ENCODE data around the gene LPO. TPM values are rescaled to one million over a fixed set of nuclear protein-coding genes. Genes with fewer than 3 reads are reported as not detected.

Gene LPO
- total and polyA plus RNA-seq, 4 donors, result 0.15 to 0.26 TPM; not detected in 2

- no peak overlapping the region for H3K9ac ChIP-seq (ENCODE audit: insufficient read depth in 1 of 2, low read length in 2 of 2)
- DNase-seq (no peak), ATAC-seq (ENCODE audit: insufficient read depth, low FRiP score) (no peak)
- no peaks in the 10 kb centered on the region for H3K4me1 ChIP-seq (ENCODE audit: control insufficient read depth in 5 of 5, insufficient read depth in 5 of 5, low read length in 5 of 5)
- peaks cover 0 to 3% (median 0%) of the 10 kb centered on the region in 3 donors for H3K27me3 ChIP-seq (ENCODE audit: control insufficient read depth in 3 of 3, insufficient read depth in 3 of 3, low read length in 2 of 3)
- H3K27ac ChIP-seq (ENCODE audit: low read depth in 1 of 2, low read length in 1 of 2), result no peak overlapping the region
- no peak for TF ChIP-seq CTCF (IDR thresholded peaks at IDR 0.05; ENCODE audit: control extremely low read depth, extremely low read depth)
- no peaks in the 10 kb centered on the region for H3K36me3 ChIP-seq (ENCODE audit: control insufficient read depth in 4 of 4, insufficient read depth in 4 of 4, low read length in 4 of 4)
- H3K4me3 ChIP-seq, result no peak overlapping the region
- H3K9me3 ChIP-seq (ENCODE audit: control insufficient read depth in 4 of 4, insufficient read depth in 3 of 4, low read length in 3 of 4), result no peaks in the 10 kb centered on the region
- 53 to 75% methylated on average over 12 of the region's 12 CpGs for WGBS, 2 donors
These were observed 34.2 kb downstream of the LPO start for GRCh38 chr17:58272367-58273280.

- peaks cover 0 to 4% (median 0%) of the 10 kb centered on the region in 5 donors for H3K4me1 ChIP-seq (ENCODE audit: control insufficient read depth in 5 of 5, insufficient read depth in 5 of 5, low read length in 5 of 5)
- 44 to 71% methylated on average over 15 of the region's 15 CpGs for whole genome bisulfite sequencing, 2 donors
- H3K9ac ChIP-seq (ENCODE audit: insufficient read depth in 1 of 2, low read length in 2 of 2), result no peak overlapping the region
- no peak for ATAC-seq (ENCODE audit: insufficient read depth, low FRiP score)
- H3K9me3 ChIP-seq (ENCODE audit: control insufficient read depth in 4 of 4, insufficient read depth in 3 of 4, low read length in 3 of 4), result no peaks in the 10 kb centered on the region
- TF ChIP-seq CTCF (IDR thresholded peaks at IDR 0.05; ENCODE audit: control extremely low read depth, extremely low read depth), result no peak
- H3K36me3 ChIP-seq (ENCODE audit: control insufficient read depth in 4 of 4, insufficient read depth in 4 of 4, low read length in 4 of 4), result no peaks in the 10 kb centered on the region
- H3K4me3 ChIP-seq, result no peak overlapping the region
- H3K27ac ChIP-seq (ENCODE audit: low read depth in 1 of 2, low read length in 1 of 2), result no peak overlapping the region
- H3K27me3 ChIP-seq (ENCODE audit: control insufficient read depth in 3 of 3, insufficient read depth in 3 of 3, low read length in 2 of 3), result peaks cover 0 to 8% (median 0%) of the 10 kb centered on the region in 3 donors
- DNase-seq, result no peak
These were observed 35.2 kb downstream of the LPO start for GRCh38 chr17:58273453-58274104.

DNA sequence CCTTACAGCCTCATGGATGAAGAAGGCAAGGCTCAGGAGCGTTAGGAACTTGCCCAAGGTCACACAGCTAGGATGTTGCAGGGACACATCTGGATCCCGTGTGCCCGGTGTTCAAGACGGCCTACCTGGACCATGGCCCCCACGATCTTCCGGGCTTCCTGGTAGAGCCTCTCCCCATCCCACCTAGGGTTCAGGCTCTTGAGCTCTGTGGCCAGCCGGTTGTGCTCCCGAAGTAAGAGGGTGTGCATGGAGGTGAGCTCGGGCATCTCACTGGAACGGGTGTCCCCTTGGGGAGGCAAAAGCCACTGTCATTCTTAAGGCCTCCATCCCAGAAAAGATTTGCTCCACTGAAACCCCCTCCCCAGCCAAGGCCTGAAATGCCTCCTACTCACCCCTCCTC, 37.0 kb downstream of the LPO start:
- no peak overlapping the region for H3K9ac ChIP-seq (ENCODE audit: insufficient read depth in 1 of 2, low read length in 2 of 2)
- H3K4me3 ChIP-seq, result no peak overlapping the region
- ATAC-seq (ENCODE audit: insufficient read depth, low FRiP score) (no peak), DNase-seq (no peak)
- no peaks in the 10 kb centered on the region for H3K36me3 ChIP-seq (ENCODE audit: control insufficient read depth in 4 of 4, insufficient read depth in 4 of 4, low read length in 4 of 4)
- peaks cover 0 to 13% (median 0%) of the 10 kb centered on the region in 5 donors for H3K4me1 ChIP-seq (ENCODE audit: control insufficient read depth in 5 of 5, insufficient read depth in 5 of 5, low read length in 5 of 5)
- H3K9me3 ChIP-seq (ENCODE audit: control insufficient read depth in 4 of 4, insufficient read depth in 3 of 4, low read length in 3 of 4), result peaks cover 0 to 1% (median 0%) of the 10 kb centered on the region in 4 donors
- no peak for TF ChIP-seq CTCF (IDR thresholded peaks at IDR 0.05; ENCODE audit: control extremely low read depth, extremely low read depth)
- 48 to 76% methylated on average over 10 of the region's 10 CpGs for WGBS, 2 donors
- no peak overlapping the region for H3K27ac ChIP-seq (ENCODE audit: low read depth in 1 of 2, low read length in 1 of 2)
- peaks cover 0 to 12% (median 0%) of the 10 kb centered on the region in 3 donors for H3K27me3 ChIP-seq (ENCODE audit: control insufficient read depth in 3 of 3, insufficient read depth in 3 of 3, low read length in 2 of 3)

Data from lung (tissue), 12 donors.